Effector memory CD8-positive, alpha-beta T cell (primary cell): Measurements from ENCODE around the gene GABBR2.

Experiments
- ATAC-seq: fragments of 150-1000 bp; cut with Tn5 transposase; replicated peaks from 2 replicates; pipeline ENCODE4 v1.10.0; 2021; ENCODE audit warnings: mild to moderate bottlenecking, moderate library complexity
- DNase-seq, 3 experiments: peaks; one replicate each; pipeline ENCODE4 v3.0.0; 2021
- H3K27ac Mint-ChIP-seq, 2 donors: one replicate each; pipeline ENCODE4 v1.8.0; 2022; ENCODE audit warnings: mild to moderate bottlenecking in 2 of 2, mixed read lengths in 2 of 2, moderate library complexity in 2 of 2
- H3K27me3 Mint-ChIP-seq, 2 donors: one replicate each; pipeline ENCODE4 v1.8.0; 2022; ENCODE audit warnings: mixed read lengths in 2 of 2
- H3K36me3 Mint-ChIP-seq: one replicate; pipeline ENCODE4 v1.8.0; 2022; ENCODE audit warnings: mild to moderate bottlenecking, moderate library complexity, mixed read lengths; ENCODE audit not compliant: insufficient read depth
- H3K4me1 Mint-ChIP-seq, 2 donors: one replicate each; pipeline ENCODE4 v1.8.0; 2022; ENCODE audit warnings: low read depth in 2 of 2, mixed read lengths in 2 of 2
- H3K4me3 Mint-ChIP-seq, 2 donors: one replicate each; pipeline ENCODE4 v1.8.0; 2022; ENCODE audit warnings: mild to moderate bottlenecking in 2 of 2, mixed read lengths in 2 of 2, moderate library complexity in 2 of 2
- H3K9me3 Mint-ChIP-seq, 2 donors: one replicate each; pipeline ENCODE4 v1.8.0; 2022; ENCODE audit warnings: mixed read lengths in 2 of 2

Gene GABBR2

GRCh38 chr9:98375138-98375726 is 333.5 kb downstream of the GABBR2 start:
- no peak overlapping the region for H3K27ac Mint-ChIP-seq

GRCh38 chr9:98374385-98375051 is 334.2 kb downstream of the GABBR2 start:
- H3K4me1 Mint-ChIP-seq, result no peaks in the 10 kb centered on the region
- no peak overlapping the region for H3K27ac Mint-ChIP-seq
- peaks cover 9 to 26% of the 10 kb centered on the region in 2 donors for H3K27me3 Mint-ChIP-seq
- DNase-seq (no peak), ATAC-seq (no peak)
- no peaks in the 10 kb centered on the region for H3K9me3 Mint-ChIP-seq
- no peaks in the 10 kb centered on the region for H3K36me3 Mint-ChIP-seq
- no peak overlapping the region for H3K4me3 Mint-ChIP-seq

More at GRCh38 chr9:98375138-98375726, 333.5 kb downstream of the GABBR2 start:
- Mint-ChIP-seq H3K9me3 (no peaks in the 10 kb centered on the region), H3K4me1 (no peaks in the 10 kb centered on the region), H3K27me3 (peaks cover 6 to 19% of the 10 kb centered on the region in 2 donors), H3K36me3 (no peaks in the 10 kb centered on the region), H3K4me3 (no peak overlapping the region)
- ATAC-seq, result no peak
- no peak for DNase-seq

- ATAC-seq (no peak), DNase-seq (no peak)
- H3K4me3 Mint-ChIP-seq, result no peak overlapping the region
- no peak overlapping the region for H3K27ac Mint-ChIP-seq
- H3K27me3 Mint-ChIP-seq, result peaks cover 16 to 35% of the 10 kb centered on the region in 2 donors
- no peaks in the 10 kb centered on the region for H3K36me3 Mint-ChIP-seq
- H3K9me3 Mint-ChIP-seq, result no peaks in the 10 kb centered on the region
- no peaks in the 10 kb centered on the region for H3K4me1 Mint-ChIP-seq
Measured at GRCh38 chr9:98373609-98374008, 335.1 kb downstream of the GABBR2 start.

- ATAC-seq (no peak), DNase-seq (no peak)
- Mint-ChIP-seq H3K4me1 (no peaks in the 10 kb centered on the region), H3K4me3 (no peak overlapping the region), H3K27me3 (peaks cover 28 to 46% of the 10 kb centered on the region in 2 donors), H3K36me3 (no peaks in the 10 kb centered on the region), H3K9me3 (no peaks in the 10 kb centered on the region), H3K27ac (no peak overlapping the region)
Measured at GRCh38 chr9:98372077-98372836, 336.5 kb downstream of the GABBR2 start.

GRCh38 chr9:98370976-98371315 is 337.8 kb downstream of the GABBR2 start:
- ATAC-seq (no peak), DNase-seq (no peak)
- no peaks in the 10 kb centered on the region for H3K4me1 Mint-ChIP-seq
- H3K9me3 Mint-ChIP-seq, result no peaks in the 10 kb centered on the region
- no peak overlapping the region for H3K27ac Mint-ChIP-seq
- H3K27me3 Mint-ChIP-seq, result peaks cover 36 to 45% of the 10 kb centered on the region in 2 donors
- no peaks in the 10 kb centered on the region for H3K36me3 Mint-ChIP-seq
- H3K4me3 Mint-ChIP-seq, result no peak overlapping the region

GRCh38 chr9:98370300-98370975 is 338.3 kb downstream of the GABBR2 start:
- H3K4me1 Mint-ChIP-seq, result no peaks in the 10 kb centered on the region
- H3K4me3 Mint-ChIP-seq, result no peak overlapping the region
- DNase-seq, result no peak
- peaks cover 36 to 40% of the 10 kb centered on the region in 2 donors for H3K27me3 Mint-ChIP-seq
- H3K36me3 Mint-ChIP-seq, result no peaks in the 10 kb centered on the region
- no peak overlapping the region for H3K27ac Mint-ChIP-seq
- peaks cover 0 to 1% of the 10 kb centered on the region in 2 donors for H3K9me3 Mint-ChIP-seq
- ATAC-seq, result no peak

GRCh38 chr9:98369896-98370295 is 338.8 kb downstream of the GABBR2 start:
- peaks cover 32 to 35% of the 10 kb centered on the region in 2 donors for H3K27me3 Mint-ChIP-seq
- peaks cover 5 to 7% of the 10 kb centered on the region in 2 donors for H3K9me3 Mint-ChIP-seq
- H3K27ac Mint-ChIP-seq, result no peak overlapping the region
- H3K36me3 Mint-ChIP-seq, result no peaks in the 10 kb centered on the region
- no peak for ATAC-seq
- H3K4me3 Mint-ChIP-seq, result no peak overlapping the region
- no peaks in the 10 kb centered on the region for H3K4me1 Mint-ChIP-seq
- DNase-seq, result no peak

- Mint-ChIP-seq H3K4me3 (no peak overlapping the region), H3K9me3 (peaks cover 5 to 9% of the 10 kb centered on the region in 2 donors), H3K27me3 (peaks cover 30 to 31% of the 10 kb centered on the region in 2 donors), H3K36me3 (no peaks in the 10 kb centered on the region), H3K4me1 (no peaks in the 10 kb centered on the region), H3K27ac (no peak overlapping the region)
- ATAC-seq, result no peak
- no peak for DNase-seq
Measured at GRCh38 chr9:98369471-98369870, 339.3 kb downstream of the GABBR2 start.

- ATAC-seq (no peak), DNase-seq (no peak)
- Mint-ChIP-seq H3K27me3 (peaks cover 31% of the 10 kb centered on the region in 2 donors), H3K4me3 (no peak overlapping the region), H3K36me3 (no peaks in the 10 kb centered on the region), H3K4me1 (no peaks in the 10 kb centered on the region), H3K9me3 (peaks cover 5 to 9% of the 10 kb centered on the region in 2 donors), H3K27ac (no peak overlapping the region)
Measured at GRCh38 chr9:98369066-98369425, 339.7 kb downstream of the GABBR2 start.

GRCh38 chr9:98368366-98369065 is 340.2 kb downstream of the GABBR2 start:
- H3K4me1 Mint-ChIP-seq, result no peaks in the 10 kb centered on the region
- H3K27ac Mint-ChIP-seq, result no peak overlapping the region
- no peaks in the 10 kb centered on the region for H3K36me3 Mint-ChIP-seq
- ATAC-seq, result no peak
- no peak overlapping the region for H3K4me3 Mint-ChIP-seq
- peaks cover 31 to 36% of the 10 kb centered on the region in 2 donors for H3K27me3 Mint-ChIP-seq
- DNase-seq, result no peak
- H3K9me3 Mint-ChIP-seq, result peaks cover 5 to 9% of the 10 kb centered on the region in 2 donors

GRCh38 chr9:98367923-98368322 is 340.8 kb downstream of the GABBR2 start:
- Mint-ChIP-seq H3K27ac (no peak overlapping the region), H3K4me1 (no peaks in the 10 kb centered on the region), H3K4me3 (no peak overlapping the region), H3K36me3 (no peaks in the 10 kb centered on the region), H3K27me3 (peaks cover 31 to 42% of the 10 kb centered on the region in 2 donors), H3K9me3 (peaks cover 5 to 9% of the 10 kb centered on the region in 2 donors)
- no peak for ATAC-seq
- DNase-seq, result no peak

GRCh38 chr9:98367371-98367900 is 341.3 kb downstream of the GABBR2 start:
- DNase-seq (no peak), ATAC-seq (no peak)
- Mint-ChIP-seq H3K4me1 (no peaks in the 10 kb centered on the region), H3K36me3 (no peaks in the 10 kb centered on the region), H3K27me3 (peaks cover 33 to 47% of the 10 kb centered on the region in 2 donors), H3K4me3 (no peak overlapping the region), H3K27ac (no peak overlapping the region), H3K9me3 (peaks cover 5 to 9% of the 10 kb centered on the region in 2 donors)

- no peak for ATAC-seq
- H3K36me3 Mint-ChIP-seq, result no peaks in the 10 kb centered on the region
- DNase-seq, result no peak
- H3K9me3 Mint-ChIP-seq, result peaks cover 5 to 9% of the 10 kb centered on the region in 2 donors
- peaks cover 45 to 63% of the 10 kb centered on the region in 2 donors for H3K27me3 Mint-ChIP-seq
- H3K4me3 Mint-ChIP-seq, result no peak overlapping the region
- H3K27ac Mint-ChIP-seq, result no peak overlapping the region
- H3K4me1 Mint-ChIP-seq, result no peaks in the 10 kb centered on the region
Measured at GRCh38 chr9:98365781-98366180, 343.0 kb downstream of the GABBR2 start.
